Activated gamma-delta T cell (primary cell): ENCODE results near the gene HLCS.

ENCODE experiments used
- DNase-seq: peaks from one replicate; lab custom pipeline; 2025; lab: John Stamatoyannopoulos, UW

HLCS gene

DNA sequence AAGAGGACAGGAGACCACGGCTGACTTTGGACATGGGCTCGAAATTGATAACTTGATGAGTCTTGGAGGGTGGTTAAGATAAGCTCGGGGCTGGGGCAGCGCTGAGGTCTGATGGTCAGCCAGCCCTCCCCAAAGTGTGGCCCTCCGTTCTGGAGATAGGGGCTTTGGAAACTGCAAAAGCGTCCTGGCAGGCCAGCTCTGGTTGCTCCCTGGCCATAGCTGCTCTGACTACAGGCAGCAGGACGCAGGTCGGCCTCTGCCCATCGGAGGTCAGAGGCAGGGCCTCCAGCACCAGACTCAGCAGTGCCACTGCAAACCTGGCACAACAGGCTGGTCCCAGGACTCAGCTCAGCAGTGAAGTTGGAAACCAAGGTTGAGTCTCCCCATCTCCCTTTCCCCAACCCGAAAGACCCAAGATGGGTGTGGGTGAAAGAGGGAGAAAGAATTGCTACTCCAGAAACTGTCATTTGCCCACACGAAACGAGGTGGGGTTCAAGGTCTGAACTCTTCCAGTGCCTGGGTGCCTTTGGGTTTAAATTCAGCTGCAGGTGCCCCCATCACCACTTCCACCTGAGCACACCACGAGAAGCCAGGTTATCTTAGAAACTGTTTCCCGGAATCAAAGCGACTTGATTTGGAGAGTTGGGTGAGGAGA, 262.7 kb downstream of the HLCS start:
- no peak for DNase-seq

DNA sequence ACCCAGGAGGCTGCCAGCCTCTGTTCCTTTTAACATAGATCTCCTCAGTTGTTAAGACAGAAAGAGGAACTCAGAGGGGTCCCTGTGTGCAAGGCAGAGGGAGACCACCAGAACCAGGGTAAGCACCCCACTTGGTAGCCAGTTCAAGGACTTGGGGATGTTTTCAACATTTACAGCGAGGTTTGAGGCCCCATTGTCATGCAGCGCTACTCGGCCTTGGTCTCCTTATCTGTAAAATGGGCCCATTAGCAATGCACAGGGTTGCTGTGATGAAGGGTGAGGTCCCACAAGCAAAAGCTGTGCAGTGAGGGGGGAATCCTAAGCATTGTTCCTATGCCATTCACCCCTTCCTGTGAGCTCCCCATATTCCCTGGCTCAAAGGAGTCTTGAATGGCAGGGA, 263.3 kb downstream of the HLCS start:
- DNase-seq: no peak

DNA sequence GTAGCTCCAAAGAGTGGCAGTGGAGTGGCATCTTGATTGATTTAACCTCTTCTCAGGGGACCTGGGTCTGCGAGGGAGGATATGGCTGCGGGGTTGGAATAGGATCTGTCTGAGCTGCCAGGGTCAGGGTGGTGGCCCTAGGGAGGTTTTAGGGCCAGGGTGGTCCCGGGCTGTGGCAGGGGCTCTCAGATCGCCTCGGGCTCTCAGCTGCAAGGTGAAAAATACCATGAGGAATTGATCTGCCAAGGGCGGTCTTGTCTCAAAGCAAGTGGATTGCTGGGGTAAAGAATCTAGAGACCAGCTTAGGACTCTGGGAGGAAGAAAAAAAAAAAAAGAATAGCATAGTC, 263.9 kb downstream of the HLCS start:
- DNase-seq: no peak

DNA sequence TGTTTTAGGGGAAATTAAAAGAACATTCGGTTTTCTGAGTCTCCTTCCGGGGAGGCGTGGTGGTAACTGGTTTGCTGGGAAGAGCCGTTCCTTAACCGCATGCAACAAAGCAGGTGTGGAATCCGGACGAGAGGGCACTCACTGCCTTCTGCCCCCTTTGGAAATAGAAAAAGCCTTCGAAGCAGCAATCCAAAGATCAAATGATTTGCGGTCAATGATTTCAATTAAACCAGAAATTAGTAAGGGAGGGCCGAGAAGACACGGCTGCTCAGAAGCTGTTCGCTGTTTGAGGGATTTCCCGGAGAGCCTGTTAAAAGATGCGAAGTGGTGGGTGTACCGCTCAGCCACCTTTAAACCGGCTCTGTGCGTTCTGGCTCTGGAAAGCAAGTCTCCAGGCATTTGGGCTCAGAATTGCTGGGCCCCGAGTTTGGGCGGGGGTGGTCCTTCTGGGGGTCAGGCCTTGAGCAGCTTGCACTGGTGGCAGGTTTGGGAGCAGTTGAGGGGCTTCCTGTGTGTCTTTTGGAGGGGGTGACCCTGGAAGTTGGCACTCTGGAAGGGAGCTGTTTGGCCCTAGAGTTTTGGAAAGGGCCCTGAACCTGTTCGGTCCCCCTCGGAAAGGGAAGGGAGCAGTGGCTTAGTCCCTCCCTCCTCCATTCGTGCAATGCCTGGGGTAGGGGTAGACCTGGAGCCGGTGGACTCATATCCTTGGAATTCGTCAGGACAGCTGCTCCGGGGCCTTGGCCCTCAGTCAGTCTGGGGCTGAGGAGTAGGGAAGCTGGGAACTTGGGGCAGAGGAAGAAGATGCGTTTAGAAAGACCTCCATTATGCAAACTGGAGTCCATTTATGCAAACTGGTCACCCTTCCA, 264.5 kb downstream of the HLCS start:
- DNase-seq: no peak

DNA sequence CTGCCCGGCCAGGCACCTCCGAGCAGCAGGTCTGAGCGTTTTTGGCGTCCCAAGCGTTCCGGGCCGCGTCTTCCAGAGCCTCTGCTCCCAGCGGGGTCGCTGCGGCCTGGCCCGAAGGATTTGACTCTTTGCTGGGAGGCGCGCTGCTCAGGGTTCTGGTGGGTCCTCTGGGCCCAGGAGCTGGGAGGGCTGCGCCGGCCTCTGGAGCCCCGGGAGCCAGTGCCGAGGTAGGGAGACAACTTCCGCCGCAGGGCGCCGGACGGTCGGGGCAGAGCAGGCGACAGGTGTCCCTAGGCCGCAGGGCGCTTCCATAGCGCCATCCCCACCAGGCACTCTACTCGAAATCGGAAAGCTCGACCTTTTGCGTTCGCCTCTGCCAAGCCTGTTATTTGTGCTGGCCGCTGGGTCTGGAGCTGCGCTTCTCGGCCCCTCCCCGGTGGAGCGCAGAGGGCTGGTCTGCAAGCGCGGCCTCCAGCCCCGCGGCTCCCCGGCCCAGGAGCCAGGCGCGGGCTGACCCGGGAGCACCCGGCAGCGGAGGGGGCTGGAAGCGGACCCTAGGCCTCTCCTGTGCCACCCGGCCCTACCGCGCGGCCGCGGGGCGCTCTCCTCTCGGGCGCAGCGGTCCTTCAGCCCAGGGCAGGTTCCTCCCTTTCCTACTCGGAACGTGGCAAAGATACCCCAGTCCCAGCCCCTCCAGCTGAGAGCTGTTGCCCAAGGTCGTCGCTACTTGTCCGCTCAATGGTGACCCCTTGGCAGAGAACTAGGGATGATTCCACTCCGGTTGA, 265.3 kb downstream of the HLCS start:
- no peak for DNase-seq
